NK-92 (cell line): Measurements from ENCODE around the gene TRNP1.

Experiments
- DNase-seq: peaks from one replicate; lab custom pipeline; 2025; ENCODE audit not compliant: unreplicated experiment; lab: John Stamatoyannopoulos, UW

TRNP1 gene

DNA sequence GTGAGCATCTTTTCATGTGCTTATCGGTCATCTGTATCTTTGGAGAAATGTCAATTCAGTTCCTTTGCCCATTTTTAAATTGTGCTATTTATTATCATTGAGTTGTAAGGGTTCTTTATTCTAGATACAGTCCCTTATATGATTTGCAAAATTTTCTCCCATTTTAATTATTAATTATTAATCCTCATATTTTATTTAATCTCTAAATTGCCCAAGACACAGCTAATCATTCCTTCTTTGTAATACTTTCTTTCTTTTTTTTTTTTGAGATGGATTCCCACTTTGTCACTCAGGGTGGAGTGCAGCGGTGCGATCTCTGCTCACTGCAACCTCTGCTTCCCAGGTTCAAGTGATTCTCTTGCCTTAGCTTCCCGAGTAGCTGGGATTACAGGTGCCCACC, 32.2 kb downstream of the TRNP1 start:
- DNase-seq, result no peak

DNA sequence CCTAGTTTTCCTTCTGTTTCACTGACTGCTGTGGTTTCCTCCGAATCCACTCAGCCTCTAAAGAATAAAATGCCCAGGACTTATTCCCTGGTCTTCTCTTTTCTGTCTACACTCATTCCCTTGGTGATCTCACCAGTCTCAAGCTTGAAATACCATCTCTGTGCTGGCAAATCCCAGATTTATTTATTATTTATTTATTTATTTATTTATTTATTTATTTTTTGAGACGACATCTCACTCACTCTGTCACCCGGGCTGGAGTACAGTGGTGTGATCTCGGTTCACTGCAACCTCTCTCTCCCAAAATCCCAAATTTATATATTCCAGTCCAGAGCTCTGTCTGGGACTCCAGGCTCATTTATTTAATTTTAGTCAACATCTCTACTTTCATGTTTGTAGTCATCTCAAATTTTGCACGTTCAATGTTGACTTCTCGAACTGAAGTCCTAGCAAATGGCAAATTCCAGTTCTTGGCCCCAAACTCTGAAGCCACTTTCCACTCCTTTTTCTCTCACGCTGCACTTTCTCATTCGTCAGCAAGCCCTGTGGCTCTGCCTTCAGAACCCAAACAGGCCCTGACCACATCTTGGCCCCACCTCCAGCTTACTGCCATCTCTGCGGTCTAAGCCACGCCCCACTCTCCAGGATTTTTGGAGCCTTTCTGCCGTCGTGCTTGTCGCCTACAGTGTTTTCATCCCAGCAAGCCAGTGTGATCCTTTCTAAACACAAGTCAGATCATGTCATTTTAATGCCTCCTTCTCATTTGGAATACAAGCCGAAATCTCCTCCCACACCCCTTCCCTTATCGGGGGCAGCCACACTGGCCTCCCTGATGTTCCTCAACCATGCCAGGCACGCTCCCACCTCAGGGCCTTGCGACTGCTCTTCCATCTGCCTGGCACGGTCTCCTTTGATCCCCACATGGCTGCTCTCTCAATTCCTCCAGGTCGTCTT, 33.4 kb downstream of the TRNP1 start:
- DNase-seq, result no peak

DNA sequence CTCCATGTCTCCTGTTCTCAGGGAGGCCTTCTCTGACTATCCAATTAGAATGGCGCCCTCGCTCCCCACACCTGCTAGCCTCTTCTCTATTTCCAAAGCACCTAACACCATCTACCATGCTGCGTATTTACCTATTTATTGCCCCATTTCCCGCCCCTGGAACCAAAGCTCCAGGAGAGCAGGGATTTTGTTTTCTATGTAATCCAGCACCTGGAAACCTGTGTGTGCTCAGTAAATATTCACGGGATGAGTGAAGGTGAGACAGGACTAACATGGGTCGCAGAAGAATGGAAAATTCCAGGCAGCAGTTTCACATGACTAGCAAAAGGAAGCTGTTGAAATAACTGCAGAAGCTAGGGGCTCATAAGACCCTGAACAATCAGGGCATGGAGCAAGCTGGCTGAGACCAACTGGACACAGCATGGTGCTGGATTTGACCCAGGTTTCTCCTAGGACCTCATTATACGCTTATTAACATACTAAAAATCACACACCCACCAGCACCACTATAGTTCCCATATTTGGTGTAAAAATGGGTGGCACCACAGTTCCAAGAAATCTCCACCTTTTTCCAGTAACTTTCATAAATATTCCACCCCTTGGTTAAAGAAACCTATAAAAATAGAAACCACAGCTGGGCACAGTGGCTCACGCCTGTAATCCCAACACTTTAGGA, 34.2 kb downstream of the TRNP1 start:
- DNase-seq, result no peak

DNA sequence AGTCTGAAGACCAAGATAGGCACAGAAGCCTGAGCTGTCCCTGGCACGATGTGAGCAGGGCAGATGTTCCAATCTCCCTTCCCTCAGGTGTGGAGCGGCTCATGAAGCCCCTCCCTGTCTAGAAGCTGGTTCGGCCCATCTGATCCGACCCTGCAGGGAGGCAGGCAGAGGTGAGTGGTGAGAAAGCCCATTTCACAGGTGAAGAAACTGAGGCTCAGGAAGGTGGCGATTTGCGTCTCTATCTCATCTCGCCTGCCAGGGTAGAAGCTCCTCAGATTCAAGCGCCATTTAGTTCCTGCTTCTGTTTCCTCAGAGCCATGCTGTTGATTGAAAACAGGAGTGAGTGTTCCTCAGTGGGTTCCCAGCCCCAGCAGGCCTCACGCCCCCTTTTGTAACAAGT, 36.0 kb downstream of the TRNP1 start:
- DNase-seq, result no peak

DNA sequence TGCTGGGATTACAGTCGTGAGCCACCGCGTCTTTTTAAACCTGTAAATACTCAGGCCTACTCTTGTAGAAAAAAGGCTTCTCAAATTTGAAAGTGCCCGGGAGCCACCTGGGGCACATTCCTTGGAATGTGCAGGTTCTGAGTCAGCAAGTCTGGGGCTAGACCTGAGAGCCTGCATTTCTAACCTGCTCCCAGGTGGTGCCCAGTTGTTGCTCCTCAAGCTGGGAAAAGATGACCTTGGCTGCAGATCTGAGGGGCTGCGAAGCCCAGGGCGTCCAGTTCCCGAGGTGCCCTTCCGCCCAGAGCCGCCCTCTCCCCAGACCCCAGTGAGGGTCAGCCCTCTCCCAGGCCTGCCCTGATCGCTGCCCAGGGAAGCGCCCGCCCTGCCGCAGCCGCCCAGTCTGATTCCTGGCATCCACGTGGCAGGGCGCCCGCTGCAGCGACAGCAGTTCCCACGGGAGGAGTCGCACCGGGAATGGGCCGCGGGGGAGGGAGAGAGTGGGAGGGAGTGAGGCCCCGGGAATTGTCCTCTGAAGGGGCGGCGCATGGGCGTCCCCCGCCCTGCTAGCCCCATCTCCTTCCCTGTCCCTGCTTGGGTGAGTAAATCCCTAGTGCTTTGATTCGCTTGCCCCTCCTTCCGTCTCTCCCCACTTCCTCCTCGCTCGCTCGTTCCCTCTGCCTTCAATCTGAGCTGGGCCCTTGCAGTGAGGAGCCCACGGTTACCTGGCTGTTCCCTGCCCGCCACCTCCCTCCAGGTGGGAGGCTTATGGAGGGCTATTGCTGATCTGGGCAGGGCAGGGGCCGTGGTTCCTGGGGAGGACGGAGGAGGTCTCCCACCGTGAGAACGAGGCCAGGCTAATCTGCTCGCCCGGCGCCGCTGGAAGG, 38.0 kb downstream of the TRNP1 start:
- DNase-seq, result no peak

DNA sequence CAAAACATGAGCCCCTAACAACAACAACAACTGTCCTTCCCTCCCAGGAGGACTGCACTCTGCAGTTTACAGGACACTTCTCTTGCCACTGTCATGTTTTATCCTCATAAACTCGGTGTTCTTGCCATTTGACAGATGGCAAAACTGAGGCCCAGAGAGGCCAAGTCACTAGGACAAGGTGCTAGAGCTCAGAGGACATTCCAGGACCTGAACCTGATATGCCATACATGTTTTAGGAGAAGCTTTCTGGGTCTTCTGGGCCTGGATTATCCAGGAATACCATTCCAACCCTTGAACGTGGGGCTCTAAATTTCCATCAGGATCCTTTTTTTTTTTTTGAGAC, 38.6 kb downstream of the TRNP1 start:
- no peak for DNase-seq

DNA sequence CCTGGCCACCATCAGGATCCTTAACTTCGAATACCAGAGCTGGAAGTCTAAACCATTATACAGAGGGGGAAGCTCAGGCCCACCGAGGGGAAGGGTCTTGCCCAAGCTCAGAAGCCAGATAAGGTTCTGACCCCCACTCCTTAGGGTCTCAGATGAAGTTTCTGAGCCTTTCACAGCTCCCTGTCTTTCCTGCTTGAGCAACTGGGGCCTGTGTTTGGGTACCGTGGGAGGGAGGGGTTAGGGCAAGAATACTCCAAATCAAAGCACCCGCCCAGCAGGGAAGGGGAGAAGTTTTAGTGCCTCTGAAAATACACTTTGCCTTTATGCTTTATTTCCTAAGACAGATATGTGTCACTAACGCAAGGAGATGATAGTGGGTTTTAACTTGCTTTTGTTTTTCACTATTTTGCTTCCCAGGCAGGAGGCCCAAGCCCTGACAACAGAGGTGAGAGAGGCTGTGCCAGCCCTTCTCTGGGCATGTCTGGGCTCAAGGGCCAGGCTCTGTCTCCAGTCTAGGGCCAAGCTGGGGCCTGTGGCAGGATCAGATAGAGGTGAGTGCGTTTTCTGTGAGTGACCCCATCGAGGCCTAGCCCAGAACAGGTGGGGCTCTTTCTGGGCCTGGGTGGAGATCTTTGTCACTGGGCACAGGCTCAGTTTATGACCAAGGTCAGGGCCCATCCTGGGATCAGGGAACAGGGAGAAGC, 39.7 kb downstream of the TRNP1 start:
- DNase-seq, result no peak

DNA sequence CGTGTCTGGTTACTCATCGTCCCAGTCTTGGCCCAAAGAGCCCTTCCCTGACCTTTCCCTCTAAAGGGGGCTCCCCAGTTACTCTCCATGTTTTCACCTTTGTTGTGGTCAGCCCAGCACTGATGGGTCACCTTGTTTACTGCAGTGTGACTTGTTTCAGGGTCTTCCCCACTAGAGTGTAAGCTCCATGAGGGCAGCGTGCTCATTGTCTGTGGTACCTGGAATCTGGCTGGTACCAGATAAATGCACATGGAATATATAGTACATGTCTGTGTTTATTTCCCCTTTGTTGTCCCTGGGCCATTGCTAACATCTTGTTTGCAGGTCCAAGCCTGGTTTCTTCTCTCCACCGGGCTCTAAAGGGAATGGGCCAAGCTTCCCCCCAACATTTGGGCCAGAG, 41.9 kb downstream of the TRNP1 start:
- no peak for DNase-seq

DNA sequence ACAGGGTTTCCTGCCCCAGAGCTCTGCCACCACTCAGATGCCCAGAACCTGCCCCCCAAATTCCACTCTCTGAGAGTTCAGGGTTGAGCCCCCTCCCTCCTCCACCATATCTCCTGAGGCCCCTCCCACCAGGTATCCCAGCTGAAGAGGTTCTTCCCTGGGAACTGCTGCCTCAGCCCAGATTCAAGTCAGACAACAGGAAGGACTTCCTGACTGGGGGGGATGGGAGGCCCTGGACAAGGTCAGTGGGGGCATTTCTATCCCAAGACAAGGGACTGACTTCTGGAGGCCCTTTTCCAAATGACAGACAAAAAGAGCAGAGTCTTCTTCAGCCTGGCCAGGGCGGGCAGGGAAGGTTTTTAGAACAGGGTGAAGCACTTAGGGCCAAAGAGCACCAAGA, 43.2 kb downstream of the TRNP1 start:
- DNase-seq, result no peak

DNA sequence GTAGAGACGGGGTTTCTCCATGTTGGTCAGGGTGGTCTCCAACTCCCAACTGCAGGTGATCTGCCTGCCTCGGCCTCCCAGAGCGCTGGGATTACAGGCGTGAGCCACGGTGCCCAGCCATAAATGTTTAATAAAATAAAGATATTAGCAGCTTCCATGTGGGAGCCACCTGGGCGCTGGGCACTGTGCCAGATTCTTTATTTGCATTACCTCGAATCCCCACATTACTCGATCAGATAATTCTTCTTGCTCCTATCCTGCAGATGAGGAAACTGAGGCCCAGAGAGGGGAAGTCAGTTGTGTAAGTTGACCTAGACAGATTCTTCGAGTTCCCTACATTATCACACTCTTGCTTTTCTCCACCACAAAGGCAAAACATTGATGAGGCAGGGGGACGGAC, 44.0 kb downstream of the TRNP1 start:
- no peak for DNase-seq

DNA sequence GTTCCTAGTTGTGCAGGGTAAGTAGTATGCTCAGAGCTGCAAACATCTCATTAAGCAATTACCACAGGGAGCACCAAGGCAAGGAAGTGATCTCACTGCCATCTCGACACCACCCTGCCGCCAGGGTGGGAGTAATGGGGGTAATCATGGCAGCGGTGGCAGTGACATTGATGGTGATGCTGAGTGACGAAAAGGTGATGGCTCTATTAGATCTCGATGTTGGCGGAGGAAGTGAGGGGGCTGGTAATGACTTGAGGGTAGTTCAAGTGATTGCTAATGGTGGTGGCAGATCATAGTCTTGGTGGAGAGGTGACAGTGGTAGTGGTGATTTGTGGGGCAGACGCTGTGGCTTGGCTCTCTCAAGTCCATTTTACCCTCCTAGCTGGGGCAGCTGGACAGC, 44.5 kb downstream of the TRNP1 start:
- no peak for DNase-seq

DNA sequence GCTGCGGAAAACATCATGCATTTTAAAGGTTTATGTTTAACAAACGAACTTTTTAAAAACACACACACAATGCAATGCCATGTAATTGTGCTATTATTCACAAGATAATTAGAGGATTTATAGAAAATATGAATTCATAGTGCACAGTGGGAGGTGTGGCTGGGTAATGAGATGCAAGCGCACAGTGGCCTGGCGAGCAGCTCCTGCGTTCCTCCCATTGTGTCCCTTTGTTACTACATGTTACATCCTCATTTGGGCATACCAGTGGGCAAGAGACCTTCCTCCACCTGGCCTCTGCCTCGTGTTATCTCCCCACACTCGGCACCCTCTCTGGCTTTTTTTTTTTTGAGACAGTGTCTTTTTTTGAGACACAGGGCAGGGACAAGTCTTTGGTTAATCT, 49.2 kb downstream of the TRNP1 start:
- no peak for DNase-seq

DNA sequence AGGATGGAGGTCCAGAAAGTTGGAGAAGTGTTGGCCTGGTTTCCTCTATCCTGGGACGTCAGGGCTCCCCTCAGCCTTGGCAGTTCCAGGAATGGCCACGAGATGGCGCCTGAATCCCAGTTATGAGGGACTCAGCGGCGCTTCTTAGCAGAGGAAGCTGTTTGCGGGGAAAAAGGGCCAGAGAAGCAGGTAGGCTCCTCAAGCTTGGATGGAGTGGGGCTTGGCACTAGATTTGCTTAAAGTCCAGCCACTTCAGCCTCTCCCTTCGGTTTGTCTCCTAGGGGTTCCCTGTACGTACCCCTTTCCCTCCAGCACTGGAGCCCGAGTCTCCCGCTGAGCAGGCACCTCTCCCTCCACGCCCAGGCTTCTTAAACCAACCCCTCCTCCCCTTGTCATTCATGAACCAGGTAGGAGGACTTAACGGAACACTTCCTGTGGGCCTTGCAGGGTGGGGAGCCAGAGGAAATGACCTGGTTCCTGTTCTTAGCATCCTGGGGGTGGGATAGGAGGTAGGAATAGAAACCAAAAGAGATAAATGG, 51.2 kb downstream of the TRNP1 start:
- peak; percentile 23 for DNase-seq

DNA sequence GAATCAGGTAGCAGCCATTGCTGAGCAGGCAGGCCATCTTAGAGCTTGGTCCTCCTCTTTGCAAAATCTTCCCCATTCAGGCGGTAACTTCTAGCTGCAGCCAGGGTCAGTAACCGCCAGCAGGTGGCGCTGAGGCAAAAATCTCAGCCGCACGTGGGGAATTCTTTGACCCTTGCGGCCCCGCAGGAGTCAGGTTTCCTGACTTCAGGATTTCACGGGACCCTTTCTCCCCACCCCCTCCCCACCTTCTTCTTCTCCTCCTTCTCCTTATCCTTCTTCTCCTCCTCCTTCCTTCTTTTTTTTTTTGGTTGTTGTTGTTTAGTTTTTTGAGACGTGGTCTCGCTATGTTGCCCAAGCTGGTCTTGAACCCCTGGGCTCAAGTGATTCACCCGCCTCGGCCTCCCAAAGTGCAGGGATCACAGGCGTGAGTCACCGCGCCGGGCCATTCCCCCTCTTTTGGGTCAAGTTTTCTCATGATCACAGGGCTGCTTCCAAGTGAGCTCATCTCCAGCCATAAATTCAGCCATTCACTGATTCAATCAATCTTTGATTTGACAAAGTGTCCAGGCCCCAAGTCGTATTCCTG, 52.6 kb downstream of the TRNP1 start:
- no peak for DNase-seq

DNA sequence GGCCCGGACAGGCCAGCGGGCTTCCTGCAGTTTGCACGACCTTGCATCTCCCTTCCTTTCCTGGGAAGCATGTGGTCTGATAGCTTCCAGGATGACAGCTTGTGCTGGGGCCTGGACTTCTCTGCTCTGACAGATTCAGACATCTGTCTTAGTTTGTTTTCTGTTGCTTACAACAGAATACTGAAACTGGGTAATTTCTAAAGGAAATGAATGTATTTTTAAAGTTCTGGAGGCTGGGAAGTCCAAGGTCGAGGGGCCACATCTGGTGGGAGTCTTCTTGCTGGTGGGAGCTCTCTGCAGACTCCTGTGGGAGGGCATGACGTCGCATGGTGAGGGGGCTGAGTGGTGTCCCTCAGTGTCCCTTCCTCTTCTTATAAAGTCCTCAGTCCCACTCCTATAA, 54.4 kb downstream of the TRNP1 start:
- no peak for DNase-seq

DNA sequence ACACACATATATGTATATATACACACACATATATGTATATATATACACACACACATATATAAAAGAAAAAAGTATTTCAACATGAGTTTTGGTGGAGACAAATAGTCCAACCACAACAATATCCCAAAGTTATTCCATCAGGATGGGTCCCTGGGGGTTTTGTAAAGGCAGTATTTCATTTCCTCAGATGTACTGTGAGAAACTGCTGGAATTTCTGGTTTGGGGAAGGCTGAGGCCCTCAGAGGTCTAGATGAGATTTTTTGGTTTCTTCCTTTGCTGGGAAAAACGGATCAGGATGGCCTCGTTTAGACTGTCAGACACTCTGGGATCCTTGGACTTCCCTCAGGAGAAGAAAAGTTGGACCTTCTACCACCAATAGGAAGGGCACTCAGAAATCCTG, 55.6 kb downstream of the TRNP1 start:
- DNase-seq, result no peak

DNA sequence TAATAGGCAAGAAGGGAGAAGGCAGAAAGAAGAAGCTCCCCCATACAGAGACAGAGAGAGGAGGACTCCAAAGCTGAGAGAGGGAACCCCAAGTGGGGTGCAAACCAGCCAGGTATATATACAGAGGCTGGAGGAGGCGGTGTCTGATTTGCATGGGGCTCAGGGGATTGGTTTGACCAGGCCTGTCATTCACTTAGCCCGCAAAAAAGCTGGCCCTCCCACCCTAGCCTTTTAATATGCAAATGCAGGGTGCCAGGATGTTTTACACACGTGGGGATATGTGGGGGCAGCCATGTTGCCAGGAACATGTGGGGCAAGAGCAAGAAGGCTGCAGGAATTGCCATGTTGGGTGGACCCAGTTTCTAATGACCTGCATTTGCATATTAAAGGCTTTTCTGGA, 56.1 kb downstream of the TRNP1 start:
- no peak for DNase-seq
